HG03469 (cell line): ENCODE results near the gene STARD13.

Experiments
- ATAC-seq: cut with Tn5 transposase; IDR thresholded peaks from one replicate; pipeline ENCODE4 v1.9.1; 2021; ENCODE audit warnings: mild to moderate bottlenecking, moderate library complexity, moderate number of reproducible peaks; ENCODE audit not compliant: unreplicated experiment

Gene STARD13

GRCh38 chr13:33069365-33069764 is 216.2 kb downstream of the STARD13 start:
- no peak for ATAC-seq

- no peak for ATAC-seq
These were observed 219.2 kb downstream of the STARD13 start for GRCh38 chr13:33066329-33066728.

DNA sequence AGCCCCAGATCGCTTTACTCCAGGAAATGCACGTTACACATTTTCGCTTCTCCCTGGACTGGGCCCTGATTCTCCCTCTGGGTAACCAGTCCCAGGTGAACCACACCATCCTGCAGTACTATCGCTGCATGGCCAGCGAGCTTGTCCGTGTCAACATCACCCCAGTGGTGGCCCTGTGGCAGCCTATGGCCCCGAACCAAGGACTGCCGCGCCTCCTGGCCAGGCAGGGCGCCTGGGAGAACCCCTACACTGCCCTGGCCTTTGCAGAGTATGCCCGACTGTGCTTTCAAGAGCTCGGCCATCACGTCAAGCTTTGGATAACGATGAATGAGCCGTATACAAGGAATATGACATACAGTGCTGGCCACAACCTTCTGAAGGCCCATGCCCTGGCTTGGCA is 224.7 kb downstream of the STARD13 start:
- ATAC-seq: no peak

DNA sequence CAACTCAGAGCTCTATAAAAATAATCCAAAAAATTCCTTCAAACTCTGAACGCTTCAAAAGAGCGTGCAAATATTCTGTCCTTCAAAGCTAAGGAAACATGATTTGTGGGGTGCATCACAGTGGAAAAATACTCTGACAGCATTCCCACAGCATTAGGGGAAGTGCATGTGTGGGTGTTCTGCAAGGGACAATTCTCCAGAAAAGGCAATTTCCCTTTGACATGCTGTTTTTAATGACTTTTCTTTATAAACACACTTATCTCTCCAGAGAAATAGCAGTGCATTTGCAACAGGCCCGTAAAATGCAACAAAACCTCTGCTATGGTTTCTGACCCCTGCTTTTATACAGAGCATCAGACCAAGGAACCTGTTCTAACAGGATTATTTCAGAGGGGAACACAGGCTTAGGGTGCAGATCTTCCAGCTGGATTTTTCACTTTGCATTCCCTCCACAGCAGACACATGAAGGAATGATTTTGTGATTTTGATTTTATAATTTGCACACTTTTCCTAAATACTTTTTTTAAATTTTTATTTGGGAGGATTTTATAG is 226.7 kb downstream of the STARD13 start:
- ATAC-seq: no peak

DNA sequence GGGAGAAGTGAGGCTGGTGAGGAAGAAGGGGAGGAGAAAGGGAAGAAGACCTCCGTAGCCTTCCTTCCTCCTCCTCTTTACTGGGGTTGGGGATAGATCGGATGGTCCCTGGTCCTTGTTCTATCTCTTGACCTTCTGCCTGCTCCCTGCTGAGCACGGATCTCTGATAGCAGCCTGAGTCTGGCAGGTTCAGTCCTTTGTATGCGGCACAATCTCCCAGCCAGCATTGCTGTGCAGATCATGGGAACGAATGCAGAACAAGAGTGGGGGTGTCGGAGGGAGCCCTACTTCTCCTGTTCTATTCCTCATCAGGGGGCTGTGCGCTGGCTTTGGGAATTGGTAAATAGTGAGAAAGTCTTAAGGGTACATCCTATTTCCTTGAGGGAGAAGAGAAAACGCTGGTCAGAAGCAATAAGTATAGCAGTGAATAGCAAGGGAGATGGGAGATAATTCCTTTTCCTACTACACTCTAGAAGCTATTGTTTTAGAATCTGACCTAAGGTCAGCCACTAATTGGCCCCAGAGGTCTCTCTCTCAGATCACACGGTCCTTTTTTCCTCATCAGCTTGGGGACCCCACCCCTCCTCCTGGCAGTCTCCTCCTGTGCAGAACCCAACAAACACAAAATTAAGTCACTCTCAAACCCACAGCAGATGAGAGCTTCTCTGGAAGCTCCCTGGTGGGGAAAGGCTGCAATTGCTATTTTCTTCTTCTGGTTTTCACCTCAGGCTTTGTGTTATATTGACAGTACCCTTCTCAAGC is 228.4 kb downstream of the STARD13 start:
- no peak for ATAC-seq

- no peak for ATAC-seq
These were observed 232.0 kb downstream of the STARD13 start for GRCh38 chr13:33053397-33054066.
